ENCODE data around the gene IRGQ.
"Not testable (repeated sequence)": the region's sequence is repeated elsewhere in the genome, so short reads cannot be mapped to it uniquely, and the experiment has no call there.

IRGQ gene

DNA sequence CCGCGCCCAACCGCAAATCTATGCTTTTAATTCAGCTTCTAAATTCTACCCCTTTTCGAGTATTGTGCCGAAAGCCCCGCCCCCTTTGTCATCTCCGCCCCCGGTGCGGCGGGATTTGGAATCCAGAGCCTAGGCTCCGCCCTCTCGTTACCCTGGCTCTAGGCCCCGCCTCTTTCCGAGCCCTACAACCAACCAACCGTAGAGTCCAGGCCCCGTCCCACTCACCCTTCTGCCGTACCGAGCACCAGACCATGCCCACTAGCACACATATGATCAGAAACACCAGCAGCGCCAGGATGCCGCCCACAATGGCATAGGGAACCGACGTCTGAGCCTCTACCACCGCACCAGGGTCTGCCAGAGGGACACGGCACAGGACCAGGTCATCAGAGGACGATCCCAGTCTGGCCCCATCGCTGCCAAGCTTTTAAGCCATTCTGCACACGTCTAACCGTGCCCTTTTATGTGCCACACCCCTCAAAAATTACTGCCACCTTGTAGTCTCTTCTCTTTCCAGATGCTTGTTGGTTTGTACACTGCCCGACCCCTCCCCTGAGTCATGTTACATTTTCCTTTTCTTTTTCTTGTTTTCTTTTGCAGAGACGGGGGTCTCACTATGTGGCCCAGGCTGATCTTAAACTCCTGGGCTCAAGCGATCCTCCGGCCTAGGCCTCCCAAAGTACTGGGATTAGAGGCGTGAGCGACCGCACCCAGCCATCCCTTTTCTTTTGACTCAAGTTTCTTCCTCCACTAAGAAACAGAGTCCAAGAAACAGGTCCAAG, 28.1 kb upstream of the IRGQ start:
- DNase-seq (ENCODE audit: low read depth) = no peak

- DNase-seq (ENCODE audit: low read depth) = no peak
These were observed 27.0 kb upstream of the IRGQ start for GRCh38 chr19:43622956-43623355.

DNA sequence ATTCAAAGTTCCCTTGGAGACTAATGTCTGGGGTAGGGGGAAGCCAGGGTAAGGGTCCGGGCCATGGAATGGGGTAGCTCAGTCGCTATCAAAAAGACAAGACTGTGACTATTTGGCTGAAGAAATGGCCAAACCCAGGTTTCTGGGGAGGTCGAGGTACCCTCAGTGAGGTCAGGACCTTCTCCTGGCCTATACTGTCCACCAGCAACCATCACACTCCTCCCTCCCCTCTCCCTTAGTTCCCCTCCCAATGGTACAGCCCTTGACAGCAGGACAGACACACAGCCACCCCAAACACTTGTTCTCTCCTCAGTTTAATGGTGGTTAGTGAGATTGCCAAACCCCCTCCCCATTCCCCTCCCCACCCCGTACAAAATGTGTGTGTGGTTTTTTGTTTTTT, 26.1 kb upstream of the IRGQ start:
- no peak for DNase-seq (ENCODE audit: low read depth)

- peak; percentile 76 for DNase-seq (ENCODE audit: low read depth)
These were observed 24.4 kb upstream of the IRGQ start for GRCh38 chr19:43620061-43621001.

- peak; percentile 81 for DNase-seq (ENCODE audit: low read depth)
These were observed 23.5 kb upstream of the IRGQ start, which contains the start of gene ZNF428 for GRCh38 chr19:43619262-43620060. ZNF428 (minus strand) TSS chr19:43619629; CDS start chr19:43614304, 5,325 bp downstream.

DNA sequence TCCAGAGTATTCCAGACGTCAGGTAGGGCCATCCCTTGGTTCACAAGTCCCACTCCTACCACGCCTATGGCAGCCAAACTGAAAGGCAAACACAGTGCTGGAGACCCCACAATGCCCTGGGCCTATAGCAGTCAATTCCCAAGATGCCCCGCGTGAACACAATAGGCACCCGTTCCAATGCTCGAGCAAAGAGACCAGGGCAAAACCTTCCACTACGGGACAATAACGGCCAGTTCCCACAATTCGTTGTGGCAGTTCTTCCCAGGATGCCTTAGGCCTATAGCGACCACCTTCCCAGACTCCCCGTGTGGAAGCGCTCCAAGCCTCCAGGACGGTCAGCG, 23.0 kb upstream of the IRGQ start:
- DNase-seq (ENCODE audit: low read depth) = no peak

DNA sequence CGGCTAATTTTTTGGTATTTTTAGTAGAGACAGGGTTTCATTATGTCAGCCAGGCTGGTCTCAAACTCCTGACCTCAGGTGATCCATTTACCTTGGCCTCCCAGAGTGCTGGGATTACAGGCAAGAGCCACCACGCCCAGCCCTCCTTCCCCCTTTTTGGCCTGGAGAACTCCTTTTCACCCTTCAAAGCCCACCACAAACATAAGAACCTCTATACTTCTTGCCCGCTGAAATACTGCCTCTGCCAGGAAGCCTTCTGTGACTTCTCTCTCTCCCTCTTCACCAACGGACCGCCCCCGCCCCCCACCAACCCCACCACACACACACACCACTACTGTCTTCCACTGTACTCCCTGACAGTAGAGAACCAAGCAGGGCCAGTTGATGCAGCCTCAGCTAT, 21.0 kb upstream of the IRGQ start:
- no peak for DNase-seq (ENCODE audit: low read depth)

- DNase-seq (ENCODE audit: low read depth) = no peak
These were observed 20.4 kb upstream of the IRGQ start for GRCh38 chr19:43616306-43616705.

GRCh38 chr19:43612374-43612773, 16.4 kb upstream of the IRGQ start:
- no peak for DNase-seq (ENCODE audit: low read depth)

DNA sequence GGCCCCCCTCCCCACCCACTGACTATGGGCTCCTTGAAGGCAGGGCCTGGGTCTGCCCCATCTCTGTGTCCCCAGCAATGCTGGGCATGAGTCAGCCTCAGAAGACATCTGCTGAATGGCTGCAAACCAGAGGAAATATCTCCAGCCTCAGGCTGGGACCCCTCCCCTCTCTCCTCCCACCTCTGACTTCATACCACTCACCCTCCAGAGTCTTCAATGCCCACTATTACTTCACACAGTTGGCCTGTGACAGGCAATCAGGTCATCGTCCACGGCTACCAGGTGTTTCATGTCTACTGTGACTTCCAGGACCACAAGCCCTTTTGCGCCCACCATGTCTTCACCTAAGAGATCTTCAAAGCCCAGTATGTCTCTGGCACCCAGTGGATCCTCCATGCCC, 15.9 kb upstream of the IRGQ start, which contains the start of gene SRRM5:
Gene SRRM5 (plus strand): TSS at position 301 of the 400 bp plus-strand sequence. CDS start 34 bp downstream, at position 335.
- DNase-seq (ENCODE audit: low read depth) = no peak

DNA sequence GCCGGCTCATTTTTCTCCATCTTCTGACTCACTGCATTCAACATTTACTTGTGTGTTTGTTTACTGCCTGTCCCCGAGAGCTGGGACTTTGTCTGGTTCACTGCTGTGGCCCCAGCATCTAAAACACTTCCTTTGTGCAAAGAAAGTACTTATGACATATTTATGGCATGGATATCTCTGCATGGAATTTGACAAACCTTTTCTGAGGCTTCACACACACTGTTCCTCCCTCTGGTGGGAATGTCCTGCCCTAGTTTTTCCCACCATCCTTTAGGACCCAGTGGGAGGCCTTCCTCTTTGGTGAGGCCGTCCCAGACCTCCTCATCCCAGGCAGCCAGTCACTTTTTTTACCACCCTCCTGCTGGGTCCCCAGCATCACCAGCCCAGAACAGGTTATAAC, 14.6 kb upstream of the IRGQ start:
- DNase-seq (ENCODE audit: low read depth) = no peak

DNA sequence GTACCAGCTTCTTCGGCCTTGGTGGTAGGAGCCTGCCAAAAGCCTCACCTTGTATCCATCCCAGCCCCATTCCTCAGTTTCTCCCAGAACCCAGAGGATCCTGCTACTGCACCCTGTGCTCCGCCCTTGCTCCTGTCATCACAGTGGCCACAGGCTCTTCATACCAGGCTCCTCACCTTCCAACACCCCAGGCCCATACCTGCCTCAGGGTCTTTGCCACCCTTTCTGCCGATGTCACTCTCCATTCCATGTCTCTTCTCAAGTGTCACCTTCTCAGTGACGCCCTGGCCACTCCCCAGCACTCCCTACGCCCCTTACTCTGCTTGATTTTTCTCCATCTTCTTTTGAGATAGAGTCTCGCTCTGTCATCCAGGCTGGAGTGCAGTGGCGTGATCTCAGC, 13.9 kb upstream of the IRGQ start:
- DNase-seq (ENCODE audit: low read depth) = no peak

GRCh38 chr19:43607238-43608205, 11.6 kb upstream of the IRGQ start:
- no peak for DNase-seq (ENCODE audit: low read depth)

GRCh38 chr19:43606569-43607229, 10.8 kb upstream of the IRGQ start:
- no peak for DNase-seq (ENCODE audit: low read depth)

DNA sequence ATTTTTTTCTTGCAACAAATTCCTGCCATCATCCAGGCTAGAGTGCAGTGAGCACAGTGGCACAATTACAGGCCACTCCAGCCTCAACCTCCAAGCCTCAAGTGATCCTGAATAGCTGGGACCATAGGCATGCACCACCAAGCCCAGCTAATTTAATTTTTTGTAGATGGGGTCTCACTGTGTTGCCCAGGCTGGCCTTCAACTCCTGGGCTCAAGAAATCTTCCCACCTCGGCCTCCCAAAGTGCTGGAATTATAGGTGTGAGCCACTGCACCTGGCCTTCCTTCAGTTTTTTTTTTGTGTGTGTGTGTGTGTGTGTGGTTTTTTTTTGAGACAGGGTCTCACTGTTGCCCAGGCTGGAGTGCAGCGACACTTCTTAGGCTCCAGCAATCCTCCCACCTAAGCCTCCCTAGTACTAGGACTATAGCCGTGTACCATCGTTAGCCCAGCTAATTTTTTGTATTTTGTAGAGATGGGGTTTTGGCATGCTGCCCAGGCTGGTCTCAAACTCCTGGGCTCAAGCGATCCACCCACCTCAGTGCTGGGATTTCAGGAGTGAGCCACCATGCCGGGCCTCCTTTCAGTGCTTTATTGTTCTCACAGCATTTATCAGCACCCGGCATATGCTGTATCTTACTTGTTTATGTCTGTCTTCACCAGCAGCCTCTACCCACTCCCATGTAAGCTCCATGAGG, 10.1 kb upstream of the IRGQ start:
- no peak for DNase-seq (ENCODE audit: low read depth)

GRCh38 chr19:43600326-43600725, 4.4 kb upstream of the IRGQ start:
- DNase-seq (ENCODE audit: low read depth) = not testable (repeated sequence)

- no peak for DNase-seq (ENCODE audit: low read depth)
These were observed 3.8 kb upstream of the IRGQ start for GRCh38 chr19:43599635-43600295.

DNA sequence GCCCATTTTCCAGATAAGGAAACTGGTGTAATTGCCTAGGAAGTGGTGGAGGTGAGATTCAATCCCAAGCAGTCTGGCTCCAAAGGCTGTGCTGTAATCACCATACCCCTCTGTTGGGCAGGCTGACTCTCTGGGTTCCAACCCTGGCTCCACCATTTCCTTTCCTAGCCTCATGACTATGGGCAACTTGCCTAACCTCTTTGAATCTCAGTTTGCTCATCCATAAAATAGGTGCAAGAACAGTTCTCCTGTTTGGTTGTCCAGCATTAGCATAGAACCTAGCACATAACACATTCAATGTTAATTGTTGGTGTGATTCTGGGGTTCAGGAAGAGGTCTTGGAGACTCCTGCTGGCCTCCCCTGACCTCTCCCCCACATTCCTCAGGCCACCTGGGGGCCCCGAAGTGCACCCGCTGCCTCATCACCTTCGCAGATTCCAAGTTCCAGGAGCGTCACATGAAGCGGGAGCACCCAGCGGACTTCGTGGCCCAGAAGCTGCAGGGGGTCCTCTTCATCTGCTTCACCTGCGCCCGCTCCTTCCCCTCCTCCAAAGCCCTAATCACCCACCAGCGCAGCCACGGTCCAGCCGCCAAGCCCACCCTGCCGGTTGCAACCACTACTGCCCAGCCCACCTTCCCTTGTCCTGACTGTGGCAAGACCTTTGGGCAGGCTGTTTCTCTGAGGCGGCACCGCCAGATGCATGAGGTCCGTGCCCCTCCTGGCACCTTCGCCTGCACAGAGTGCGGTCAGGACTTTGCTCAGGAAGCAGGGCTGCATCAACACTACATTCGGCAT, 2.7 kb upstream of the IRGQ start:
- no peak for DNase-seq (ENCODE audit: low read depth)

All from T-helper 22 cell (primary cell).